ENCODE data around the gene NEXN.

NEXN gene

DNA sequence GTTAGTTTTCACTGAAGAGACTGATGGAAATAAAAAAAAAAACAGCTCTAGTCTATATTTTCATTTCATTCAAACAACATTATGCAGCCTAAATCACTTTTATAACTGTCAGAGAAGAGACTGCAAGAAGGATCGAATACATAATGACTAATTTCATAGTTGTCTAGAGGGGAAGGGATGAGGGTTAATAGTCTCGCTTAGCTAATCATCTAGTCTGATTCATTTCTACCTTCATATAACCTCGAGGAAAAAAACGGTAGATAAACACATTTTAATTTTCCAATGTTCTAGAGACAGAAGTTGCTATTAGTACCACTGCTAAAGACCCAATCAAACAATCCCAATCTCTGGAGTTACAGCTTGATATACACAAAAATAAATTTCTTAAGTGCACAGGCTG lies 87.0 kb downstream of the NEXN start:
- Histone ChIP-seq H3K9me3 (no peaks in the 10 kb centered on the region), H3K27ac (peak overlapping the region in 1 of 2 donors; percentile 39), H3K36me3 (no peaks in the 10 kb centered on the region), H3K27me3 (no peaks in the 10 kb centered on the region), H3K4me3 (peak overlapping the region in 1 of 2 donors; percentile 12), H3K4me1 (peaks cover 0 to 73% (median 35%) of the 10 kb centered on the region in 4 donors)
- intact Hi-C loops (cut with DNase I; ENCODE audit: low total_unique reads): no loop called here
- no peak for TF ChIP-seq CTCF (IDR thresholded peaks at IDR 0.05)
- DNase-seq: no peak

- Histone ChIP-seq H3K4me1 (peaks cover 0 to 73% (median 37%) of the 10 kb centered on the region in 4 donors), H3K4me3 (peak overlapping the region in 1 of 2 donors; percentile 65), H3K36me3 (no peaks in the 10 kb centered on the region), H3K27ac (peak overlapping the region; percentile 4 to 39), H3K27me3 (no peaks in the 10 kb centered on the region), H3K9me3 (no peaks in the 10 kb centered on the region)
- intact Hi-C loops (cut with DNase I; ENCODE audit: low total_unique reads): no loop called here
- no peak for TF ChIP-seq CTCF (IDR thresholded peaks at IDR 0.05)
- DNase-seq: no peak
Observed at GRCh38 chr1:77975907-77976306, 87.5 kb downstream of the NEXN start.

GRCh38 chr1:77976433-77977076 lies 88.1 kb downstream of the NEXN start:
- Histone ChIP-seq H3K9me3 (no peaks in the 10 kb centered on the region), H3K27me3 (no peaks in the 10 kb centered on the region), H3K4me1 (peaks cover 0 to 75% (median 39%) of the 10 kb centered on the region in 4 donors), H3K4me3 (peak overlapping the region; percentile 65 to 66), H3K27ac (peak overlapping the region; percentile 94), H3K36me3 (no peaks in the 10 kb centered on the region)
- DNase-seq: no peak
- intact Hi-C loops (cut with DNase I; ENCODE audit: low total_unique reads): no loop called here
- TF ChIP-seq CTCF (IDR thresholded peaks at IDR 0.05): no peak

- no peak for TF ChIP-seq CTCF (IDR thresholded peaks at IDR 0.05)
- no peak for DNase-seq
- H3K36me3 ChIP-seq: no peaks in the 10 kb centered on the region
- intact Hi-C loops (cut with DNase I; ENCODE audit: low total_unique reads): no loop called here
- H3K4me1 ChIP-seq: peaks cover 0 to 67% (median 33%) of the 10 kb centered on the region in 4 donors
- H3K4me3 ChIP-seq: peak overlapping the region; percentile 65 to 66
- no peaks in the 10 kb centered on the region for H3K27me3 ChIP-seq
- H3K9me3 ChIP-seq: no peaks in the 10 kb centered on the region
- peak overlapping the region; percentile 94 for H3K27ac ChIP-seq
Observed at GRCh38 chr1:77977989-77978292, 89.5 kb downstream of the NEXN start.

DNA sequence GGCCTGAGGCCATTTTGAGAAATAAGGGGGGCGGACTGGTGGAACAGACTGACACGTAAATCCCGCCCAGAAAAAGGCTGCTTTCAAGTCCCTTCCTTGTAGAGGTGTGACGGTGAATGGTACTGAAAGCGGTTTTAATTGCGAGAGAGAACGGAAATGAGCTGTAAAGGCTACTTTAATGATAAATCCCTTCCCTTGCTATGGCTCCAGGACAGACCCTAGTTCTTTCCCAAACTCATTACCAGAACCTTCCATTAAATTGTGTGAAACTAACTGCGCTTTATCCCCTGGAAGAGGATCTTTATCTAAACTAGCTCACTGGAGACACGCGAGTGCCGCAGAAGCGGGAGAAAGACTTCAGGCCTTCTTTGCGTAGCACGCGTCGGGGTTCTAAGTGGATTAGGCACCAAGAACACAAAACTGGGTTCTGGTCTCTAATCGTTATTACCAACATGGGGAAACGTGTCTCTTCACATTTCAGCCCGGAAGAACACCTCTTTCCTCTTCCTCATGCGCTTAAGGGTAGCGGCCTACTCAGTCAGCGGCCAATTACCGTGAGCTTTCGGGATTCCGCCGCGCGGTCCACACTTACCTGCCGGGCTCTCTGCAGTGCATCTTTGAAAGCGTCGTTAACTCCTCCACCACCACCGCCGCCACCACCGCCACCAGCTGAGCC lies 90.0 kb downstream of the NEXN start:
- TF ChIP-seq CTCF (IDR thresholded peaks at IDR 0.05): no peak
- DNase-seq: peak; percentile 81 to 82
- peak overlapping the region; percentile 94 for H3K27ac ChIP-seq
- H3K4me1 ChIP-seq: peaks cover 0 to 62% (median 33%) of the 10 kb centered on the region in 4 donors
- no peaks in the 10 kb centered on the region for H3K9me3 ChIP-seq
- no peaks in the 10 kb centered on the region for H3K27me3 ChIP-seq
- no peaks in the 10 kb centered on the region for H3K36me3 ChIP-seq
- H3K4me3 ChIP-seq: peak overlapping the region; percentile 65 to 66
- intact Hi-C loops (cut with DNase I; ENCODE audit: low total_unique reads): no loop called here
